Measurements from ENCODE around the gene APPBP2.

DNA sequence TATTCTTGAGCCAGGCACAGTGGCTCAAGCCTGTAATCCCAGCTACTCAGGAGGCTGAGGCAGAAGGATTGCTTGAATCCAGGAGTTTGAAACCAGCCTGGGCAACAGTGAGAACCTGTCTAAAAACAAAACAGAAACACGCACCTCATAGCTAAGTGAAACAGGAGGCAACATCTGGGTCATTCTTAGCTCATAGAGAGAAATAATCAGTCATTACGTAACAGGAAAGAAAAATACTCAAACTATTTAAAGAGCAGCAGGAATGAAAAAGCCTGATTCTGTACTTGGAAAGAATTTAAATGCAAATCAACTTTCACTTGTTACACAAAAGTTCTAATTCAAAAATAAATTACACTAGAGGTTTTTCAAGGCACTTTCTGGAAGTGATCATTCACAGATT, 86.5 kb downstream of the APPBP2 start:
- TF ChIP-seq EP300 (IDR thresholded peaks at IDR 0.05): no peak
- TF ChIP-seq, protein P1, sequence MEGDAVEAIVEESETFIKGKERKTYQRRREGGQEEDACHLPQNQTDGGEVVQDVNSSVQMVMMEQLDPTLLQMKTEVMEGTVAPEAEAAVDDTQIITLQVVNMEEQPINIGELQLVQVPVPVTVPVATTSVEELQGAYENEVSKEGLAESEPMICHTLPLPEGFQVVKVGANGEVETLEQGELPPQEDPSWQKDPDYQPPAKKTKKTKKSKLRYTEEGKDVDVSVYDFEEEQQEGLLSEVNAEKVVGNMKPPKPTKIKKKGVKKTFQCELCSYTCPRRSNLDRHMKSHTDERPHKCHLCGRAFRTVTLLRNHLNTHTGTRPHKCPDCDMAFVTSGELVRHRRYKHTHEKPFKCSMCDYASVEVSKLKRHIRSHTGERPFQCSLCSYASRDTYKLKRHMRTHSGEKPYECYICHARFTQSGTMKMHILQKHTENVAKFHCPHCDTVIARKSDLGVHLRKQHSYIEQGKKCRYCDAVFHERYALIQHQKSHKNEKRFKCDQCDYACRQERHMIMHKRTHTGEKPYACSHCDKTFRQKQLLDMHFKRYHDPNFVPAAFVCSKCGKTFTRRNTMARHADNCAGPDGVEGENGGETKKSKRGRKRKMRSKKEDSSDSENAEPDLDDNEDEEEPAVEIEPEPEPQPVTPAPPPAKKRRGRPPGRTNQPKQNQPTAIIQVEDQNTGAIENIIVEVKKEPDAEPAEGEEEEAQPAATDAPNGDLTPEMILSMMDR (IDR thresholded peaks at IDR 0.05): no peak

All from esophagus muscularis mucosa (tissue), 3 donors.